Liver (tissue), 9 donors: ENCODE results near the gene PIAS4. TPM values are rescaled to one million over a fixed set of nuclear protein-coding genes. Genes with fewer than 3 reads are reported as not detected.

ENCODE experiments used
- DNase-seq: peaks from one replicate; pipeline ENCODE4 v3.0.0-alpha.2; 2017; ENCODE audit warnings: low spot score
- H3K27ac ChIP-seq, 2 donors: one replicate each; pipeline ENCODE4 v1.7.0; 2013; ENCODE audit warnings: inconsistent platforms in 2 of 2, low read length in 2 of 2, control low read depth in 1 of 2, low read depth in 1 of 2, mild to moderate bottlenecking in 1 of 2
- H3K27me3 ChIP-seq, 4 donors: one replicate each; pipeline versions ENCODE4 v1.6.1 to v1.7.0; 2013; ENCODE audit warnings: low read length in 3 of 4, inconsistent platforms in 1 of 4, mild to moderate bottlenecking in 1 of 4, moderate library complexity in 1 of 4; ENCODE audit not compliant: control insufficient read depth in 4 of 4, insufficient read depth in 4 of 4
- H3K36me3 ChIP-seq, 4 donors: one replicate each; pipeline versions ENCODE4 v1.6.1 to v1.7.0; 2013; ENCODE audit warnings: low read length in 3 of 4, mild to moderate bottlenecking in 3 of 4, low read depth in 1 of 4, moderate library complexity in 1 of 4; ENCODE audit not compliant: control insufficient read depth in 4 of 4, insufficient read depth in 3 of 4
- H3K4me1 ChIP-seq, 4 donors: one replicate each; pipeline versions ENCODE4 v1.6.1 to v1.7.0; 2013; ENCODE audit warnings: low read length in 3 of 4, mild to moderate bottlenecking in 3 of 4, moderate library complexity in 1 of 4; ENCODE audit not compliant: control insufficient read depth in 4 of 4, insufficient read depth in 4 of 4
- H3K4me3 ChIP-seq, 3 donors: one replicate each; pipeline versions ENCODE4 v1.6.1 to v1.7.0; 2013; ENCODE audit warnings: low read length in 3 of 3, control low read depth in 1 of 3, low read depth in 1 of 3, mild to moderate bottlenecking in 1 of 3
- H3K9ac ChIP-seq, 2 donors: one replicate each; pipeline ENCODE4 v1.7.0; 2013; ENCODE audit warnings: low read length in 2 of 2, mild to moderate bottlenecking in 2 of 2, moderate library complexity in 2 of 2, control low read depth in 1 of 2, low read depth in 1 of 2
- H3K9me3 ChIP-seq, 4 donors: one replicate each; pipeline versions ENCODE4 v1.6.1 to v1.7.0; 2013; ENCODE audit warnings: low read length in 3 of 4; ENCODE audit not compliant: control insufficient read depth in 4 of 4
- ATF3 ChIP-seq: IDR thresholded peaks from 2 replicates; pipeline ENCODE4 v1.6.1; 2016; ENCODE audit warnings: antibody characterized with exemption
- CTCF ChIP-seq: fragments of 150-350 bp; IDR thresholded peaks from 2 replicates; pipeline ENCODE4 v1.5.1; 2017; ENCODE audit warnings: improper control_type of control experiment, low read depth, low read length; ENCODE audit not compliant: missing input control
- EGR1 ChIP-seq, 2 donors: IDR thresholded peaks; 2 replicates each; pipeline ENCODE4 v1.6.1; 2016 to 2018; ENCODE audit warnings: antibody characterized with exemption in 2 of 2, low read depth in 2 of 2
- GABPA ChIP-seq, 2 donors: IDR thresholded peaks in 1 of 2; conservative IDR thresholded peaks in 1 of 2; 2 replicates each; pipeline ENCODE4 v1.6.1; 2016; ENCODE audit warnings: antibody characterized with exemption in 2 of 2, mild to moderate bottlenecking in 1 of 2, moderate library complexity in 1 of 2
- HNF4A ChIP-seq, 2 donors: conservative IDR thresholded peaks; 2 replicates each; pipeline ENCODE4 v1.6.1; 2016; ENCODE audit warnings: antibody characterized with exemption in 2 of 2, mild to moderate bottlenecking in 2 of 2
- HNF4G ChIP-seq: IDR thresholded peaks from 2 replicates; pipeline ENCODE4 v1.6.1; 2016; ENCODE audit warnings: antibody characterized with exemption
- JUND ChIP-seq, 2 donors: IDR thresholded peaks; 2 replicates each; pipeline ENCODE4 v1.6.1; 2016; ENCODE audit warnings: antibody characterized with exemption in 2 of 2
- RAD21 ChIP-seq, 2 donors: IDR thresholded peaks; 2 replicates each; pipeline ENCODE4 v1.6.1; 2016; ENCODE audit warnings: antibody characterized with exemption in 2 of 2, mild to moderate bottlenecking in 2 of 2
- WGBS: extraction: QIAGEN DNeasy Blood & Tissue Kit; methylation state at CpG from one replicate; pipeline ENCODE4 v1.1.7; 2013; 5-methylcytosine and 5-hydroxymethylcytosine counted together
- polyA plus RNA-seq, 2 donors: library from polyadenylated mRNA; stranded (reverse) in 1 of 2; unstranded in 1 of 2; fragments of 200-250 nt in 1 of 2; fragments of >200 nt in 1 of 2; fragmentation: Nextera tagmentation in 1 of 2; extraction: Ambion mirVana in 1 of 2; gene quantifications; one replicate each; pipeline versions ENCODE4 v1.2.1 to v1.2.3, GENCODE V29; 2013 to 2015
- total RNA-seq, 2 donors: library from RNA; depleted of rRNA; stranded (reverse); fragments of >200 nt; gene quantifications; one replicate each; pipeline ENCODE4 v1.2.3, GENCODE V29; 2014
- donor health status: healthy.
- donor health status: healthy.
- donor health status: healthy.
- donor health status: healthy.
- donor health status: healthy.

Gene PIAS4
- total and polyA plus RNA-seq, 4 donors, result 5.6 to 14.1 (median 10.6) TPM

- H3K27ac ChIP-seq, result no peak overlapping the region
- H3K27me3 ChIP-seq, result no peaks in the 10 kb centered on the region
- no peak for DNase-seq
- no peak overlapping the region for H3K9ac ChIP-seq
- H3K4me3 ChIP-seq, result no peak overlapping the region
- peaks cover 0 to 6% (median 3%) of the 10 kb centered on the region in 4 donors for H3K4me1 ChIP-seq
- H3K9me3 ChIP-seq, result no peaks in the 10 kb centered on the region
- TF ChIP-seq JUND (IDR thresholded peaks at IDR 0.05) (no peak), CTCF (no peak), HNF4G (no peak), ATF3 (no peak)
- 87% methylated on average over 7 of the region's 7 CpGs for WGBS
- peaks cover 0 to 24% (median 4%) of the 10 kb centered on the region in 4 donors for H3K36me3 ChIP-seq
Observed at GRCh38 chr19:4046362-4046691, 38.8 kb downstream of the PIAS4 start.

- Histone ChIP-seq H3K27me3 (no peaks in the 10 kb centered on the region), H3K9me3 (no peaks in the 10 kb centered on the region), H3K36me3 (peaks cover 0 to 24% (median 4%) of the 10 kb centered on the region in 4 donors), H3K4me1 (peaks cover 2 to 14% (median 9%) of the 10 kb centered on the region in 4 donors), H3K4me3 (no peak overlapping the region), H3K27ac (no peak overlapping the region), H3K9ac (no peak overlapping the region)
- WGBS, result 93% methylated on average over 33 of the region's 33 CpGs
- DNase-seq, result no peak
- no peak for TF ChIP-seq EGR1 (IDR thresholded peaks at IDR 0.05; ENCODE audit: low read depth in 2 of 2)
Observed at GRCh38 chr19:4046946-4047683, 39.6 kb downstream of the PIAS4 start.

GRCh38 chr19:4049432-4049831 is 41.9 kb downstream of the PIAS4 start:
- 60% methylated on average over 15 of the region's 15 CpGs for WGBS
- TF ChIP-seq GABPA (IDR thresholded peaks at IDR 0.05 in 1 of 2, conservative IDR thresholded peaks at IDR 0.05 in 1 of 2) (no peak), RAD21 (IDR thresholded peaks at IDR 0.05) (no peak), HNF4A (conservative IDR thresholded peaks at IDR 0.05) (no peak)
- H3K9ac ChIP-seq, result no peak overlapping the region

More at GRCh38 chr19:4049432-4049831, 41.9 kb downstream of the PIAS4 start:
- DNase-seq, result no peak
- Histone ChIP-seq H3K9me3 (no peaks in the 10 kb centered on the region), H3K27ac (no peak overlapping the region), H3K27me3 (no peaks in the 10 kb centered on the region), H3K36me3 (peaks cover 4 to 28% (median 14%) of the 10 kb centered on the region in 4 donors), H3K4me1 (peaks cover 9 to 34% (median 24%) of the 10 kb centered on the region in 4 donors), H3K4me3 (no peak overlapping the region)
